ENCODE measurements around the gene RHOC.

Gene RHOC

DNA sequence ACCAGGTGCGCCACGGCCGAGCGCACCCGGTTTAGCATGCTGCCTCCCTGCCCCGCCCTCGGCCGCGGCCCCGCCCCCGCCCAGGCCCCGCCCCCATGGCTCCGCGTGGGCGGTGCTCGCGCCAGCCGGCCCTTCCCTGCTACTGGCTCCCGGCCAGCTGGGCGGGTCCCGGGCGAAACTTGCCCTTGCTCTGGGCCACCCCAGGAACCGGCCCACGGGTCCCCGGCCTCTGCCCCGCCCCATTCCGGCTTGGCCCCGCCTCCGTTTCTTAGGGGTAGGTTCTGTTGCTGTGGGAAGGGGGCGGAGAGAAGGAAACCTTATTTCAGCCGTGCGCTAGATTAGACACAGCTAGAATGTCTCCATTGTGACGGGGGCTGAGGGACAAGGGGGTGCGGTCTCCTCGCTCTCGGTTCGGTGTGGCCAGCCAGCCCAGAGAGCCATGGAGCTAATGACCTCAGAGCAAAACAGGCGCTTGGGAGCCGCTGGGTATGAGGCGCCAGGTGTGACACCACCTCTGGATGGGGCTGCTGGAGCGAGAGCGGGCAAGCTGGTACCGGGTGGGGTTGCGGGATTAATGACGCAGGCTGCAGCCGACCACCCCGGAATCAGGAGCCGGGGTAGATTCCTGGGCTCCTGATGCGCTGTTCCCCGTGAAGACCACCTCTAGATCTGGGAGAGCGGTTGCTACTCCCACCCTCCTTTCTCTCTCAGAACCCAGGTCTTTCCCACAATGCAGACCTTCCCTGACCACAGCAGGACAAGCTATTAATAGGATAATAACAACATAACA, 8.5 kb upstream of the RHOC start, which contains the start of gene PPM1J:
Gene PPM1J, minus strand, starts transcription at position 69 of the 790 bp plus-strand sequence. Its CDS starts 31 bp downstream, at position 38.
- H3K79me2 ChIP-seq (ENCODE audit: insufficient read depth, low read length): no peaks in the 10 kb centered on the region
- H3K9ac ChIP-seq (ENCODE audit: low read depth, low read length): peak within 1 kb of the TSS; percentile 49
- no peaks in the 10 kb centered on the region for H3K36me3 ChIP-seq (ENCODE audit: insufficient read depth, low read length)
- no peaks in the 10 kb centered on the region for H3K9me3 ChIP-seq (ENCODE audit: insufficient read depth, low read length, severe bottlenecking)
- peak within 1 kb of the TSS; percentile 76 for H2AFZ ChIP-seq (ENCODE audit: low read depth, low read length)
- ATAC-seq (ENCODE audit: insufficient read depth, low read depth): peak; percentile 81
- H3K4me1 ChIP-seq (ENCODE audit: insufficient read depth, low read length): peaks cover 29% of the 10 kb centered on the region
- peaks cover 14% of the 10 kb centered on the region for H3K27me3 ChIP-seq (ENCODE audit: insufficient read depth, low read length, poor library complexity)
- peak within 1 kb of the TSS; percentile 100 for H3K4me2 ChIP-seq (ENCODE audit: insufficient read depth, low read length)
- H3K27ac ChIP-seq (ENCODE audit: low read length): peak within 1 kb of the TSS; percentile 4; the same call in 1 of the 2 replicates
- TF ChIP-seq EZH2 (IDR thresholded peaks at IDR 0.05; ENCODE audit: borderline replicate concordance, low read depth, low read length, severe bottlenecking): no peak
- TF ChIP-seq, protein P1, sequence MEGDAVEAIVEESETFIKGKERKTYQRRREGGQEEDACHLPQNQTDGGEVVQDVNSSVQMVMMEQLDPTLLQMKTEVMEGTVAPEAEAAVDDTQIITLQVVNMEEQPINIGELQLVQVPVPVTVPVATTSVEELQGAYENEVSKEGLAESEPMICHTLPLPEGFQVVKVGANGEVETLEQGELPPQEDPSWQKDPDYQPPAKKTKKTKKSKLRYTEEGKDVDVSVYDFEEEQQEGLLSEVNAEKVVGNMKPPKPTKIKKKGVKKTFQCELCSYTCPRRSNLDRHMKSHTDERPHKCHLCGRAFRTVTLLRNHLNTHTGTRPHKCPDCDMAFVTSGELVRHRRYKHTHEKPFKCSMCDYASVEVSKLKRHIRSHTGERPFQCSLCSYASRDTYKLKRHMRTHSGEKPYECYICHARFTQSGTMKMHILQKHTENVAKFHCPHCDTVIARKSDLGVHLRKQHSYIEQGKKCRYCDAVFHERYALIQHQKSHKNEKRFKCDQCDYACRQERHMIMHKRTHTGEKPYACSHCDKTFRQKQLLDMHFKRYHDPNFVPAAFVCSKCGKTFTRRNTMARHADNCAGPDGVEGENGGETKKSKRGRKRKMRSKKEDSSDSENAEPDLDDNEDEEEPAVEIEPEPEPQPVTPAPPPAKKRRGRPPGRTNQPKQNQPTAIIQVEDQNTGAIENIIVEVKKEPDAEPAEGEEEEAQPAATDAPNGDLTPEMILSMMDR (IDR thresholded peaks at IDR 0.05; ENCODE audit: borderline replicate concordance, extremely low read depth, low read length, poor library complexity, severe bottlenecking): no peak
- no peaks in the 10 kb centered on the region; the same call in 1 of the 2 replicates for H4K20me1 ChIP-seq (ENCODE audit: insufficient read depth, low read length)
- peak within 1 kb of the TSS; percentile 33 to 80; a peak in 3 of 4 replicates for H3K4me3 ChIP-seq (ENCODE audit: low read depth in 1 of 2, low read length in 2 of 2)
- peak; percentile 96 for DNase-seq

DNA sequence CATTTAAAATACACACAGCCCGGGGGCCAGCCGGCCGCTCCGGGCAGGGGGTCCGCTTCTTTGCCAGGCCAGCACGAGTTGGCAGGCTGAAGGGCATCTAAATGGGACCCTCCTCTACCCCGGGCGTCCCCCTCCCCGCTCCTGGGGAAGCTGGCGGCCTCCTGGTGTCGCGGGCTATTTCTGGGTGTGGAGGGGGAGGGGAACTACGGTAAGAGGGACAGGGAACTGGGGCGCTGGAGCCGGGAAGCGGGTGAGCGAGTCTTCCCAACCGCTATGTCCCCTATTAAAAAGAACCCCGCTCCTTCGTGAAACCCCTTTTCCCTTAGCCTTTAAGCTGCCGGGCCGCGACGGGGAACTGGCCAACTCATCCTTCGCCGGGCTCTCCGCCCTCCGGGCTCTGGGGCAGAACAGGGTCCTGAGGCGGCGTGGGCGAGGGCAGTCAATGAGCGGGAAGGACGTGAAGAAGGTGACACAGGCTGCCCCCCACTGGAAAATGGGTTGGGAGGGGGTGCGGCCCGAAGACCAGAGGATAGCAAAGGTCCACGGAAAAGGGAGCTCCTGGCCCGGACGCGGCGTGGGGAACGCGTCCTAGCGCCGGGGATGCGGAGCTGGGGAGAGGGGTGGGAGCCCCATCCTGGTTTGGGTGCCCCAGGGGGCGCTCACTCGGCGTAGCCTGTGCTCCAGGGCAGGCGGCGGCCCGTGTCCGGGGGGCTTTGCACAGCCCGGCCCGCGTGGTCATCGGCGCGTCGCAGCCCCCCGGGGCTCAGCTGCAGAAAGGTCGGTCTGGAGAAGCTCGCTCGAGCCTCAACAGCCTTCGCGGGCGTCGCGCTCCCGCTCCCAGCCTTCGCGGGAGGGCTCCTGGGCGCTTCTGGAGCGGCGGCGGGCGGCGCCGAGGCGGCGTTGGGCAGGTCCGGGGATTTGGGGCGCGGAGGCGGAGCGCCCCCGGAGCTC, 7.7 kb upstream of the RHOC start:
- H3K4me2 ChIP-seq (ENCODE audit: insufficient read depth, low read length): peak overlapping the region; percentile 100
- no peaks in the 10 kb centered on the region; the same call in 1 of the 2 replicates for H4K20me1 ChIP-seq (ENCODE audit: insufficient read depth, low read length)
- H3K4me3 ChIP-seq (ENCODE audit: low read depth in 1 of 2, low read length in 2 of 2): peak overlapping the region in 1 of 2 experiments; percentile 80; a peak in 3 of 4 replicates
- H3K9ac ChIP-seq (ENCODE audit: low read depth, low read length): peak overlapping the region; percentile 49
- no peaks in the 10 kb centered on the region for H3K79me2 ChIP-seq (ENCODE audit: insufficient read depth, low read length)
- peak overlapping the region; percentile 62; the same call in 1 of the 2 replicates for H2AFZ ChIP-seq (ENCODE audit: low read depth, low read length)
- no peaks in the 10 kb centered on the region for H3K9me3 ChIP-seq (ENCODE audit: insufficient read depth, low read length, severe bottlenecking)
- no peak overlapping the region for H3K27ac ChIP-seq (ENCODE audit: low read length)
- no peak for ATAC-seq (ENCODE audit: insufficient read depth, low read depth)
- no peak for DNase-seq
- no peaks in the 10 kb centered on the region for H3K36me3 ChIP-seq (ENCODE audit: insufficient read depth, low read length)
- peaks cover 10% of the 10 kb centered on the region for H3K27me3 ChIP-seq (ENCODE audit: insufficient read depth, low read length, poor library complexity)
- peaks cover 29% of the 10 kb centered on the region for H3K4me1 ChIP-seq (ENCODE audit: insufficient read depth, low read length)
- TF ChIP-seq EZH2 (IDR thresholded peaks at IDR 0.05; ENCODE audit: borderline replicate concordance, low read depth, low read length, severe bottlenecking): no peak
- TF ChIP-seq, protein P1 (IDR thresholded peaks at IDR 0.05; ENCODE audit: borderline replicate concordance, extremely low read depth, low read length, poor library complexity, severe bottlenecking): no peak

DNA sequence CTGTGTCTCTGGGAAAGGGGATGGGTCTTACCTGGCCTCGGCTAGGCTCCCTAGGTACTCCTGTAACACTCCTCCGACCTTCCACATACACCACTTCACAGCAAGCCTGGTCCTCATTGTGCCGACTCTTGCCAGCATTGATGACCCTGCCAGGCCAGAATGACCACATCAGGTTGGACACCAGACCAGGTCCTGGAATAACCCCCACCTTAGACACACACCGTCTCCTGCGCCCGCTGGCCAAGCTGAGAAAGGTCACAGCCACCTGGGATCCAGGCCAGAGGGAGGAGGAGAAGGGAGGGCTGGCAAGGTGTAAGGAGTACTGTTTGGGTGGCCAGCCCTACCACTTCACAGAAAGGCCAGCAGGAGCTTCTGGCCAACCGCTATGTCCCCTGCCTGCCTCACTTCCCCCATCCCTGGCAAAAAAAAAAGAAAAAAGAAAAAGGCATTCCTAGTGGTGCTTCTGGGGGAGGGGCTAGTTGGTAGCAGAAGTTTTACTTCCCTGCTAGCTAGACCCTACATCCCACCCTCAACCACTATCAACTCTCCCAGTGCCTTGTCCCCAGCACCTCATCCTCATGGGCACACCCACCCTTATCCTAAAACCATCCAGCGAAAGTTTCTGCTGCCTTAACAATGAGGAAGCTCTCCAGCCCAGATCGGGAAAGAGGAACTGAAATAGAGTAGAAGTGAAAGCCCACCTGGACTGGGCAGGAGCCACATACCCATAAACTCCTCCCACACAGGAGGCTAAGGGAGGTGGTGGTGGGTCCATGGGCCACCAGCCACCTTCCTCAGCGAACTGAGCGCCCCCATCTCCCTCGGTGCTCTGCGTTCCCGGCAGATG, 6.8 kb upstream of the RHOC start:
- Histone ChIP-seq H3K27me3 (ENCODE audit: insufficient read depth, low read length, poor library complexity) (peaks cover 2% of the 10 kb centered on the region), H3K4me1 (ENCODE audit: insufficient read depth, low read length) (peaks cover 24% of the 10 kb centered on the region), H3K4me3 (ENCODE audit: low read depth in 1 of 2, low read length in 2 of 2) (no peak overlapping the region), H2AFZ (ENCODE audit: low read depth, low read length) (no peak overlapping the region), H3K9me3 (ENCODE audit: insufficient read depth, low read length, severe bottlenecking) (no peaks in the 10 kb centered on the region), H3K36me3 (ENCODE audit: insufficient read depth, low read length) (no peaks in the 10 kb centered on the region), H3K79me2 (ENCODE audit: insufficient read depth, low read length) (no peaks in the 10 kb centered on the region), H3K27ac (ENCODE audit: low read length) (no peak overlapping the region), H4K20me1 (ENCODE audit: insufficient read depth, low read length) (no peaks in the 10 kb centered on the region; the same call in 1 of the 2 replicates), H3K4me2 (ENCODE audit: insufficient read depth, low read length) (no peak overlapping the region), H3K9ac (ENCODE audit: low read depth, low read length) (no peak overlapping the region)
- ATAC-seq (ENCODE audit: insufficient read depth, low read depth) (no peak), DNase-seq (no peak)
- TF ChIP-seq EZH2 (IDR thresholded peaks at IDR 0.05; ENCODE audit: borderline replicate concordance, low read depth, low read length, severe bottlenecking): no peak
- TF ChIP-seq, protein P1 (IDR thresholded peaks at IDR 0.05; ENCODE audit: borderline replicate concordance, extremely low read depth, low read length, poor library complexity, severe bottlenecking): no peak

Measured in DND-41 (cell line).